ENCODE data around the gene ATP1A1. TPM values are rescaled to one million over a fixed set of nuclear protein-coding genes. Genes with fewer than 3 reads are reported as not detected.

ATP1A1 gene
- total and polyA plus RNA-seq, 2 donors (not counting 3 experiments of a cell fraction or from before 2014, with no cell fraction given) = 263 to 325 TPM

DNA sequence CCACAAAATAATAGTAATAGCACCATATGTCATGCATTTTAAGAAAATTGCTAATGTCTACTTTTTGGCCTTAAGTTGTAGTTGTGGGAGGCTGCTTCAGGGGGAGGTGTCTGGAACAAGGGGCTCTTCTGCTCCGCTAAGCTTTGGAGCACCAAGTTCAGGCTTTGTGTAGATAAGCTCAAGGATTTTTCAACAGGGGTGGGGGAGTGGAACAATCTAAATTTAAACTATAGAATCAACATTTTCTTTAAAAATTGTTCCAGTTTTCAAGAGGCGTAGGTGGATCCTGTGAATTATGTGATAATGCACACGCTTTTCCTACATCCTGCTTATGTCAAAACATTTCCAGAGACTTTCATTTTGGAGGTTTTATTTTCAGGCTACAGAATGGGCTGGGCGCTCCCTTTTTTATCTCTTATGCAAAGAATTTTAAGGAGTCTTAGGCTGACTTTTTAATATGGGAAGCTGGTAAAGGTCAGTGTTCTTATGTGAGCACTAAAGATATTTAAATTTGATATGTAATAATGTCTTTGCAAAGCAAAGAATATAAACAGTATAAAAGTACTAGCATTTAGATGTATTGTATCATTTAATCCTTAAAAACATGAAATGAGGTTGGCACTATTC, 9.9 kb downstream of the ATP1A1 start:
- dilution Hi-C loops (cut with MboI; ENCODE audit: extremely low pct_ligation_motif_present, low sequenced_read_pairs) = loop anchor here (25.0 kb wide), 1 partner anchor 104 kb away; no protein-coding TSS in a partner anchor
- TF ChIP-seq, protein P1, sequence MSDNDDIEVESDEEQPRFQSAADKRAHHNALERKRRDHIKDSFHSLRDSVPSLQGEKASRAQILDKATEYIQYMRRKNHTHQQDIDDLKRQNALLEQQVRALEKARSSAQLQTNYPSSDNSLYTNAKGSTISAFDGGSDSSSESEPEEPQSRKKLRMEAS (IDR thresholded peaks at IDR 0.05; ENCODE audit: insufficient read depth, insufficient read length) = no peak
- TF ChIP-seq, protein P2, sequence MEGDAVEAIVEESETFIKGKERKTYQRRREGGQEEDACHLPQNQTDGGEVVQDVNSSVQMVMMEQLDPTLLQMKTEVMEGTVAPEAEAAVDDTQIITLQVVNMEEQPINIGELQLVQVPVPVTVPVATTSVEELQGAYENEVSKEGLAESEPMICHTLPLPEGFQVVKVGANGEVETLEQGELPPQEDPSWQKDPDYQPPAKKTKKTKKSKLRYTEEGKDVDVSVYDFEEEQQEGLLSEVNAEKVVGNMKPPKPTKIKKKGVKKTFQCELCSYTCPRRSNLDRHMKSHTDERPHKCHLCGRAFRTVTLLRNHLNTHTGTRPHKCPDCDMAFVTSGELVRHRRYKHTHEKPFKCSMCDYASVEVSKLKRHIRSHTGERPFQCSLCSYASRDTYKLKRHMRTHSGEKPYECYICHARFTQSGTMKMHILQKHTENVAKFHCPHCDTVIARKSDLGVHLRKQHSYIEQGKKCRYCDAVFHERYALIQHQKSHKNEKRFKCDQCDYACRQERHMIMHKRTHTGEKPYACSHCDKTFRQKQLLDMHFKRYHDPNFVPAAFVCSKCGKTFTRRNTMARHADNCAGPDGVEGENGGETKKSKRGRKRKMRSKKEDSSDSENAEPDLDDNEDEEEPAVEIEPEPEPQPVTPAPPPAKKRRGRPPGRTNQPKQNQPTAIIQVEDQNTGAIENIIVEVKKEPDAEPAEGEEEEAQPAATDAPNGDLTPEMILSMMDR (IDR thresholded peaks at IDR 0.05; ENCODE audit: extremely low read depth in 1 of 2, insufficient read depth in 1 of 2, low read depth in 1 of 2, low read length in 2 of 2) = no peak
- TF ChIP-seq POLR2AphosphoS5 (IDR thresholded peaks at IDR 0.05; ENCODE audit: insufficient read depth, low read depth, low read length) (no peak), FOS (IDR thresholded peaks at IDR 0.05; ENCODE audit: borderline replicate concordance, insufficient read depth, low read length) (no peak), MYC (IDR thresholded peaks at IDR 0.05; ENCODE audit: low read depth, low read length) (no peak), GATA2 (IDR thresholded peaks at IDR 0.05; ENCODE audit: insufficient read depth, insufficient read length, low read depth, low read length) (no peak), POLR2A (IDR thresholded peaks at IDR 0.05; ENCODE audit: low read depth, low read length) (no peak), JUN (IDR thresholded peaks at IDR 0.05; ENCODE audit: borderline replicate concordance, insufficient read depth, insufficient read length, low read depth) (no peak), EZH2 (IDR thresholded peaks at IDR 0.05; ENCODE audit: borderline replicate concordance, low read depth, low read length, severe bottlenecking) (no peak)
- Histone ChIP-seq H3K9ac (replicated peaks; ENCODE audit: extremely low read depth, insufficient read depth, low read length) (no peak overlapping the region), H4K20me1 (replicated peaks; ENCODE audit: control insufficient read depth, extremely low read depth, insufficient read depth, low read length) (peaks cover 12% of the 10 kb centered on the region), H3K79me2 (ENCODE audit: control insufficient read depth, insufficient read depth, low read length) (peaks cover 65% of the 10 kb centered on the region), H3K9me1 (replicated peaks; ENCODE audit: control insufficient read depth, extremely low read depth, insufficient read depth, low read length) (no peaks in the 10 kb centered on the region), H2AFZ (ENCODE audit: low read depth, low read length) (no peak overlapping the region), H3K9me3 (replicated peaks; ENCODE audit: control insufficient read depth, insufficient read depth, low read length) (no peaks in the 10 kb centered on the region), H3K4me1 (ENCODE audit: control insufficient read depth, extremely low read depth, insufficient read depth, low read length) (peaks cover 36% of the 10 kb centered on the region), H3K36me3 (ENCODE audit: control insufficient read depth in 2 of 2, extremely low read depth in 1 of 2, insufficient read depth in 2 of 2, low read length in 2 of 2) (peaks cover 20 to 21% of the 10 kb centered on the region in 2 experiments), H3K4me3 (replicated peaks in 1 of 3; ENCODE audit: insufficient read depth in 1 of 3, low read depth in 1 of 3, low read length in 3 of 3) (no peak overlapping the region), H3K4me2 (ENCODE audit: insufficient read depth, low read length) (no peak overlapping the region), H3K27me3 (ENCODE audit: control insufficient read depth in 2 of 2, insufficient read depth in 2 of 2, low read length in 2 of 2) (no peaks in the 10 kb centered on the region), H3K27ac (ENCODE audit: insufficient read depth, low read depth, low read length) (no peak overlapping the region)
- POLR2A ChIA-PET = no interaction called here
- FAIRE-seq (no peak), DNase-seq (ENCODE audit: low read depth, low spot score) (no peak)
- intact Hi-C loops (cut with micrococcal nuclease) = no loop called here
- CTCF ChIA-PET = interaction anchor here (1.5 to 5.5 kb wide), 7 partner anchors 16 to 244 kb away, joined by 3 to 38 read pairs (median 4); no protein-coding TSS in a partner anchor
- BruUV-seq (replicated peaks) = no TSS peak
